Thyroid gland (tissue), 4 donors: Measurements from ENCODE around the gene DIP2A.

Experiments
- POLR2A ChIP-seq, 2 donors: fragments of 450-650 bp; IDR thresholded peaks; one replicate each; pipeline ENCODE4 v1.6.1; 2017; ENCODE audit warnings: antibody characterized with exemption in 2 of 2, mild to moderate bottlenecking in 2 of 2, moderate library complexity in 1 of 2
- TF ChIP-seq, protein P1 (sequence below), 6 experiments: fragments of 200-600 bp in 3 of 6; fragments of 450-650 bp in 3 of 6; sonication (generic) in 3 of 6; IDR thresholded peaks; one replicate each; pipeline ENCODE4 v1.5.1; 2016 to 2019; ENCODE audit warnings: antibody characterized with exemption in 6 of 6, mild to moderate bottlenecking in 2 of 6, inconsistent platforms in 1 of 6, moderate library complexity in 1 of 6

- no peak for TF ChIP-seq POLR2A (IDR thresholded peaks at IDR 0.05)
- TF ChIP-seq, protein P1, sequence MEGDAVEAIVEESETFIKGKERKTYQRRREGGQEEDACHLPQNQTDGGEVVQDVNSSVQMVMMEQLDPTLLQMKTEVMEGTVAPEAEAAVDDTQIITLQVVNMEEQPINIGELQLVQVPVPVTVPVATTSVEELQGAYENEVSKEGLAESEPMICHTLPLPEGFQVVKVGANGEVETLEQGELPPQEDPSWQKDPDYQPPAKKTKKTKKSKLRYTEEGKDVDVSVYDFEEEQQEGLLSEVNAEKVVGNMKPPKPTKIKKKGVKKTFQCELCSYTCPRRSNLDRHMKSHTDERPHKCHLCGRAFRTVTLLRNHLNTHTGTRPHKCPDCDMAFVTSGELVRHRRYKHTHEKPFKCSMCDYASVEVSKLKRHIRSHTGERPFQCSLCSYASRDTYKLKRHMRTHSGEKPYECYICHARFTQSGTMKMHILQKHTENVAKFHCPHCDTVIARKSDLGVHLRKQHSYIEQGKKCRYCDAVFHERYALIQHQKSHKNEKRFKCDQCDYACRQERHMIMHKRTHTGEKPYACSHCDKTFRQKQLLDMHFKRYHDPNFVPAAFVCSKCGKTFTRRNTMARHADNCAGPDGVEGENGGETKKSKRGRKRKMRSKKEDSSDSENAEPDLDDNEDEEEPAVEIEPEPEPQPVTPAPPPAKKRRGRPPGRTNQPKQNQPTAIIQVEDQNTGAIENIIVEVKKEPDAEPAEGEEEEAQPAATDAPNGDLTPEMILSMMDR (IDR thresholded peaks at IDR 0.05) = no peak
Measured at GRCh38 chr21:46422636-46423241, 36.0 kb upstream of the DIP2A start.
